Middle frontal gyrus (tissue), 1 donor: ENCODE data around the gene KCTD5.
"Not testable (repeated sequence)": the region's sequence is repeated elsewhere in the genome, so short reads cannot be mapped to it uniquely, and the experiment has no call there.

Source experiments
- DNase-seq: peaks from one replicate; pipeline ENCODE4 v3.0.0-alpha.2; 2015; ENCODE audit warnings: low spot score; ENCODE audit errors: extremely low spot score

Gene KCTD5

GRCh38 chr16:2682209-2683021 is at the start of gene KCTD5:
Gene KCTD5 (plus strand): TSS chr16:2682523. CDS start chr16:2682549, 26 bp downstream.
- DNase-seq = peak; percentile 96

- not testable (repeated sequence) for DNase-seq
These were observed 43.1 kb upstream of the KCTD5 start for GRCh38 chr16:2639071-2639721.

- DNase-seq = not testable (repeated sequence)
These were observed 42.6 kb upstream of the KCTD5 start for GRCh38 chr16:2639722-2640072.

GRCh38 chr16:2642561-2642960 is 39.8 kb upstream of the KCTD5 start:
- DNase-seq = not testable (repeated sequence)

- DNase-seq = not testable (repeated sequence)
These were observed 37.4 kb upstream of the KCTD5 start for GRCh38 chr16:2644754-2645453.

- not testable (repeated sequence) for DNase-seq
These were observed 31.0 kb upstream of the KCTD5 start for GRCh38 chr16:2651268-2651871.

GRCh38 chr16:2653915-2654314 is 28.4 kb upstream of the KCTD5 start:
- not testable (repeated sequence) for DNase-seq

- not testable (repeated sequence) for DNase-seq
These were observed 27.4 kb upstream of the KCTD5 start for GRCh38 chr16:2654949-2655348.

- DNase-seq = no peak
These were observed 25.3 kb upstream of the KCTD5 start for GRCh38 chr16:2656985-2657384.

- not testable (repeated sequence) for DNase-seq
These were observed 24.5 kb upstream of the KCTD5 start for GRCh38 chr16:2657803-2658202.

GRCh38 chr16:2659560-2659959 is 22.8 kb upstream of the KCTD5 start:
- DNase-seq = not testable (repeated sequence)

GRCh38 chr16:2660014-2660662 is 22.2 kb upstream of the KCTD5 start:
- not testable (repeated sequence) for DNase-seq

- DNase-seq = not testable (repeated sequence)
These were observed 21.5 kb upstream of the KCTD5 start for GRCh38 chr16:2660755-2661373.

- no peak for DNase-seq
These were observed 18.5 kb upstream of the KCTD5 start for GRCh38 chr16:2663553-2664546.

- no peak for DNase-seq
These were observed 17.7 kb upstream of the KCTD5 start for GRCh38 chr16:2664574-2664982.

GRCh38 chr16:2666671-2667070 is 15.7 kb upstream of the KCTD5 start:
- DNase-seq = not testable (repeated sequence)

- DNase-seq = not testable (repeated sequence)
These were observed 12.7 kb upstream of the KCTD5 start for GRCh38 chr16:2669587-2669986.

GRCh38 chr16:2670017-2670416 is 12.3 kb upstream of the KCTD5 start:
- not testable (repeated sequence) for DNase-seq

GRCh38 chr16:2671193-2671592 is 11.1 kb upstream of the KCTD5 start:
- DNase-seq = not testable (repeated sequence)
